ENCODE measurements around the gene NOXRED1.

- TF ChIP-seq, protein P1, sequence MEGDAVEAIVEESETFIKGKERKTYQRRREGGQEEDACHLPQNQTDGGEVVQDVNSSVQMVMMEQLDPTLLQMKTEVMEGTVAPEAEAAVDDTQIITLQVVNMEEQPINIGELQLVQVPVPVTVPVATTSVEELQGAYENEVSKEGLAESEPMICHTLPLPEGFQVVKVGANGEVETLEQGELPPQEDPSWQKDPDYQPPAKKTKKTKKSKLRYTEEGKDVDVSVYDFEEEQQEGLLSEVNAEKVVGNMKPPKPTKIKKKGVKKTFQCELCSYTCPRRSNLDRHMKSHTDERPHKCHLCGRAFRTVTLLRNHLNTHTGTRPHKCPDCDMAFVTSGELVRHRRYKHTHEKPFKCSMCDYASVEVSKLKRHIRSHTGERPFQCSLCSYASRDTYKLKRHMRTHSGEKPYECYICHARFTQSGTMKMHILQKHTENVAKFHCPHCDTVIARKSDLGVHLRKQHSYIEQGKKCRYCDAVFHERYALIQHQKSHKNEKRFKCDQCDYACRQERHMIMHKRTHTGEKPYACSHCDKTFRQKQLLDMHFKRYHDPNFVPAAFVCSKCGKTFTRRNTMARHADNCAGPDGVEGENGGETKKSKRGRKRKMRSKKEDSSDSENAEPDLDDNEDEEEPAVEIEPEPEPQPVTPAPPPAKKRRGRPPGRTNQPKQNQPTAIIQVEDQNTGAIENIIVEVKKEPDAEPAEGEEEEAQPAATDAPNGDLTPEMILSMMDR (IDR thresholded peaks at IDR 0.05; ENCODE audit: insufficient read depth, low read depth, low read length) = no peak
- no peak for TF ChIP-seq EZH2 (IDR thresholded peaks at IDR 0.05; ENCODE audit: insufficient read depth, low read length)
These were observed 12.7 kb upstream of the NOXRED1 start for GRCh38 chr14:77436042-77436441.
